ENCODE data around the gene SVEP1. TPM values are rescaled to one million over a fixed set of nuclear protein-coding genes. Genes with fewer than 3 reads are reported as not detected.
"Not testable (repeated sequence)": the region's sequence is repeated elsewhere in the genome, so short reads cannot be mapped to it uniquely, and the experiment has no call there.

The SVEP1 gene
- total and polyA plus RNA-seq, 8 donors, result 0.43 to 64.4 (median 8.4) TPM

DNA sequence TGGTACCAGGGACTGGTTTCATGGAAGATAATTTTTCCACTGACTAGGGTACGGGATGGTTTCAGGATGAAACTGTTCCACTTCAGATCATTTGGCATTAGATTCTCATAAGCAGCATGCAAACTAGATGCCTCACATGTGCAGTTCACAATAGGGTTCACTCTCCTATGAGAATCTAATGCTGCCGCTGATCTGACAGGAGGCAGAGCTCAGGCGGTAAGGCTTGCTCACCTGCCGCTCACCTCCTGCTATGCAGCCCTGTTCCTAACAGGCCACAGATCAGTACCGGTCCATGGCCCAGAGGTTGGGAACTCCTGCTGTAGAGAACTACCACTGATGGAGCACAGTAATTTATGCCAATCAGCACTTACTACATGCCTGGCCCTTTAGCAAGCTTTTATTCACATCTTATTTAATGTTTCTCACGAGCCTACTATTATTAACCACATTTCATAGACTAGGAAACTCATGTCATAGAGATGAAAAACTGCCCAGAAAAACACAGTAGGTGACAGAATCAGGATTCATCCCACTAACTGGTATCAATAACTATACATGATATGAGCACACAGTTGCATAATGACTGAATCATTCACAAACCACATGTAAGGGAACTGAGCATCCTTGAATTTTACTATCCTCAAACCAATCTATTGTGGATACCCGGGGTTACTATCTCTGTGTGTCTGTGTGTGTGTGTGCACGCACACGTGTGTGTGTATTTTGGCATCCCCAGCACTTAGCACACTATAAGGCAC, 46.5 kb downstream of the SVEP1 start:
- whole genome bisulfite sequencing, 5 donors, result 66 to 84% (median 71%) methylated on average over 9 of the region's 9 CpGs
- Histone ChIP-seq H3K4me3 (no peak overlapping the region), H3K4me1 (peaks cover 0 to 5% (median 0%) of the 10 kb centered on the region in 4 donors), H3K9me3 (peaks cover 0 to 6% (median 0%) of the 10 kb centered on the region in 4 donors), H3K36me3 (no peaks in the 10 kb centered on the region), H3K27ac (no peak overlapping the region), H3K27me3 (no peaks in the 10 kb centered on the region)
- TF ChIP-seq POLR2A (IDR thresholded peaks at IDR 0.05) (no peak), POLR2AphosphoS5 (IDR thresholded peaks at IDR 0.05) (no peak), EP300 (IDR thresholded peaks at IDR 0.05) (no peak)
- TF ChIP-seq, protein P1, sequence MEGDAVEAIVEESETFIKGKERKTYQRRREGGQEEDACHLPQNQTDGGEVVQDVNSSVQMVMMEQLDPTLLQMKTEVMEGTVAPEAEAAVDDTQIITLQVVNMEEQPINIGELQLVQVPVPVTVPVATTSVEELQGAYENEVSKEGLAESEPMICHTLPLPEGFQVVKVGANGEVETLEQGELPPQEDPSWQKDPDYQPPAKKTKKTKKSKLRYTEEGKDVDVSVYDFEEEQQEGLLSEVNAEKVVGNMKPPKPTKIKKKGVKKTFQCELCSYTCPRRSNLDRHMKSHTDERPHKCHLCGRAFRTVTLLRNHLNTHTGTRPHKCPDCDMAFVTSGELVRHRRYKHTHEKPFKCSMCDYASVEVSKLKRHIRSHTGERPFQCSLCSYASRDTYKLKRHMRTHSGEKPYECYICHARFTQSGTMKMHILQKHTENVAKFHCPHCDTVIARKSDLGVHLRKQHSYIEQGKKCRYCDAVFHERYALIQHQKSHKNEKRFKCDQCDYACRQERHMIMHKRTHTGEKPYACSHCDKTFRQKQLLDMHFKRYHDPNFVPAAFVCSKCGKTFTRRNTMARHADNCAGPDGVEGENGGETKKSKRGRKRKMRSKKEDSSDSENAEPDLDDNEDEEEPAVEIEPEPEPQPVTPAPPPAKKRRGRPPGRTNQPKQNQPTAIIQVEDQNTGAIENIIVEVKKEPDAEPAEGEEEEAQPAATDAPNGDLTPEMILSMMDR (IDR thresholded peaks at IDR 0.05), result no peak
- intact Hi-C loops (cut with DNase I; ENCODE audit: low total_unique reads), result no loop called here
- DNase-seq, result no peak

DNA sequence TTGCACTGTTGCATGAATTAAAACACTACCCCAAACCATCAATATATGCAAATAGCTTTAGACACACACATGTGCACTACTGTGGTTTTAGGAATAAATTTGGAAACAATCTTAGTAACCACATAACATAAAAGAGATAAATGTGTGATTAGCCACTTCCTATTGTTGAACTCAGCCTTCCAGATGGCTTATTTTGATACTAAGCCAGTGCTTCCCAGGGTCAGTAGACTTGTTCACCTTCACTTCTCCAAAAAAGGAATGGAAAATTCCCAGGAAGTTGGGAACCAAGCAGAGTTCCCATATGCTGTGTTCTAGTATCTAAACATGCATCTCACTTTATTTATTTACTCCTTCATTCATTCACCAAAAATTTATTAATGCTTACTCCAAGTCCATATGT, 47.8 kb downstream of the SVEP1 start:
- no peaks in the 10 kb centered on the region for H3K36me3 ChIP-seq
- TF ChIP-seq, protein P1 (IDR thresholded peaks at IDR 0.05), result no peak
- TF ChIP-seq POLR2AphosphoS5 (IDR thresholded peaks at IDR 0.05) (no peak), EP300 (IDR thresholded peaks at IDR 0.05) (no peak), POLR2A (IDR thresholded peaks at IDR 0.05) (no peak)
- peaks cover 0 to 6% (median 0%) of the 10 kb centered on the region in 4 donors for H3K9me3 ChIP-seq
- intact Hi-C loops (cut with DNase I; ENCODE audit: low total_unique reads), result no loop called here
- no peak for DNase-seq
- no peak overlapping the region for H3K27ac ChIP-seq
- H3K27me3 ChIP-seq, result no peaks in the 10 kb centered on the region
- H3K4me1 ChIP-seq, result no peaks in the 10 kb centered on the region
- no peak overlapping the region for H3K4me3 ChIP-seq

DNA sequence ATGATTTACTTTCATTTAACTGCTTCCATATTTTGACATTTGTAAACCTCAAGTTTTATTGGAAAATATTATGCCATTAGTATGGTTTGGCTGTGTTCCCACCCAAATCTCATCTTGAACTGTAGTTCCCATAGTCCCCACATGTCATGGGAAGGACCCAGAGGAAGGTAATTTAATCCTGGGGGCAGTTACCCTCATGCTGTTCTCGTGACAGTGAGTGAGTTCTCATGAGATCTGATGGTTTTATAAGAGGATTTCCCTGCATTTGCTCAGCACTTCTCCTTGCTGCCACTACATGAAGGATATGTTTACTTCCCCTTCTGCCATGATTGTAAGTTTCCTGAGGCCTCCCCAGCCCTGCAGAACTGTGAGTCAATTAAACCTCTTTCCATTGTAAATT, 48.3 kb downstream of the SVEP1 start:
- H3K27me3 ChIP-seq; DNase-seq; H3K4me1 ChIP-seq; H3K4me3 ChIP-seq; H3K36me3 ChIP-seq; H3K9me3 ChIP-seq; intact Hi-C loops (cut with DNase I; ENCODE audit: low total_unique reads); H3K27ac ChIP-seq: not testable (repeated sequence)
- 32 to 64% (median 40%) methylated on average over 1 of the region's 1 CpG for WGBS, 5 donors

DNA sequence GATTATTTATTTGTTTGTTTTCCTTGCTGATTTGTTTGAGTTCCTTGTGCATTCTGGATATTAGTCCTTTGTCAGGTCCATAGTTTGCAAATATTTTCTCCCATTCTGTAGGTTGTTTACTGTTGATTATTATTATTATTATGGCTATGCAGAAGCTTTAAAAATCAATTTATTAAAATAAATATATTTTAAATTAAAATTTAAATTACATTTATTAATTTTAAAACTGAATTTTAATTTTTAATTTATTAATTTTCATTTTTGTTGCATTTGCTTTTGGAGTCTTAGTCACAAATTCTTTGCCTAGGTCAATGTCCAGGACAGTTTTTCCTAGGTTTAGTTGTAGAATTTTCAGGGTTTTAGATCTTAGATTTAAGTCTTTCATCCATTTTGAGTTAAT, 50.9 kb downstream of the SVEP1 start:
- TF ChIP-seq POLR2A (IDR thresholded peaks at IDR 0.05), result no peak
- TF ChIP-seq EP300 (IDR thresholded peaks at IDR 0.05), result no peak
- TF ChIP-seq, protein P1 (IDR thresholded peaks at IDR 0.05), result no peak
- TF ChIP-seq POLR2AphosphoS5 (IDR thresholded peaks at IDR 0.05), result no peak
- peaks cover 0 to 6% (median 0%) of the 10 kb centered on the region in 4 donors for H3K9me3 ChIP-seq
- H3K4me3 ChIP-seq, result no peak overlapping the region

DNA sequence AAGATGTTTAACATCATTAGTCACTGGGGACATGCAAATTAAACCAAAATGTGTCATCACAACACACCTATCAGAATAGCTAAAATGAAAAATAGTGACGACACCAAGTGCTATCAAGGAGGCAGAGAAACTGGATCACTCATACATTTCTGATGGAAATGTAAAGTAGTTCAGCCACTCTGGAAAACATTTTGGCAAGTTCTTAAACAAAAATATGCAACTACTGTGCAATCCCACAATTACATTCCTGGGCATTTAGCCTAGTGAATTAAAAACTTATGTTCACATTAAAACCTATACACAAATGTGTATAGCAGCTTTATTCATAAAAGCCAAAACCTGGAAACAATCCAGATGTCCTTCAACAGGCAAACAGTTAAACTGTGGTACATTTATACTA, 53.1 kb downstream of the SVEP1 start:
- TF ChIP-seq POLR2A (IDR thresholded peaks at IDR 0.05) (no peak), POLR2AphosphoS5 (IDR thresholded peaks at IDR 0.05) (no peak), EP300 (IDR thresholded peaks at IDR 0.05) (no peak)
- TF ChIP-seq, protein P1 (IDR thresholded peaks at IDR 0.05), result no peak
- H3K36me3 ChIP-seq, result no peaks in the 10 kb centered on the region
- no peaks in the 10 kb centered on the region for H3K4me1 ChIP-seq
- no peak for DNase-seq
- no peak overlapping the region for H3K27ac ChIP-seq
- H3K27me3 ChIP-seq, result no peaks in the 10 kb centered on the region
- H3K9me3 ChIP-seq, result peaks cover 0 to 6% (median 0%) of the 10 kb centered on the region in 4 donors
- 68 to 81% (median 75%) methylated on average over 1 of the region's 1 CpG for WGBS, 5 donors
- no peak overlapping the region for H3K4me3 ChIP-seq
- intact Hi-C loops (cut with DNase I; ENCODE audit: low total_unique reads), result no loop called here

More for the DNA sequence above, 50.9 kb downstream of the SVEP1 start:
- Histone ChIP-seq H3K36me3 (no peaks in the 10 kb centered on the region), H3K27me3 (no peaks in the 10 kb centered on the region), H3K4me1 (no peaks in the 10 kb centered on the region), H3K27ac (no peak overlapping the region)
- intact Hi-C loops (cut with DNase I; ENCODE audit: low total_unique reads), result no loop called here
- no peak for DNase-seq
